ENCODE results near the gene GHRL. TPM values are rescaled to one million over a fixed set of nuclear protein-coding genes. Genes with fewer than 3 reads are reported as not detected.

The GHRL gene
- total RNA-seq, 1 experiment from 2014 or later = not detected

DNA sequence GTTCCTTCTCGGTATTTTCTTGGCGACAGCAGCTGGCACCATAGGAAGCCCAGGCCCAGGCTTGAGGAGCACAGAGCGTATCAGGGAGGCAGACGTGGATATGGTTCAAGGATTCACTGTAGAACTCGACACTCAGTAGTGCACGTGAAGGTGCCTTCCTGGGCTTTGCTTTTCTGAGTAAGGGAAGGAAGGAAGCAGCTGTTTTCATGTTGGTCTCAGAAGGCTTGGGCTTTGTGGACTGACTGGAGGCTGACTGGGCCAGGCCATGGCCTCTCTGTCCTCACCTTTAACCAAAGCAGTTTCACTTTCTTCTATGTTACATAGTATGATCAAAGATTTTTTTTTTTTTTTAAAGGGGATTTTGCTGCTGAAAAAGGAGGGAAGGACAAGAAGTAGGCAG lies 6.9 kb upstream of the GHRL start:
- DNase-seq (ENCODE audit: low read depth, low spot score) (no peak), ATAC-seq (no peak)
- H4K20me1 ChIP-seq (ENCODE audit: insufficient read depth) = no peaks in the 10 kb centered on the region
- no TSS peak for BruUV-seq (replicated peaks)
- POLR2A ChIA-PET = no interaction called here
- H3K9me3 ChIP-seq (ENCODE audit: control insufficient read depth in 1 of 2, insufficient read depth in 1 of 2, low read depth in 1 of 2, low read length in 2 of 2) = no peaks in the 10 kb centered on the region
- no peak overlapping the region for H3K27ac ChIP-seq (ENCODE audit: low read depth, low read length)
- TF ChIP-seq CTCF (IDR thresholded peaks at IDR 0.05 in 2 of 3, conservative IDR thresholded peaks at IDR 0.05 in 1 of 3; ENCODE audit: borderline replicate concordance in 1 of 3, insufficient read depth in 1 of 3, low read depth in 2 of 3, low read length in 2 of 3) = no peak
- TF ChIP-seq EGR1 (IDR thresholded peaks at IDR 0.05; ENCODE audit: low read depth) = no peak
- no peak; the same call in 1 of the 2 replicates for TF ChIP-seq POLR2AphosphoS5 (IDR thresholded peaks at IDR 0.05; ENCODE audit: low read depth, low read length)
- TF ChIP-seq ZBTB33 (IDR thresholded peaks at IDR 0.05; ENCODE audit: extremely low read depth, insufficient replicate concordance, low read length) = no peak
- no peak for TF ChIP-seq REST (IDR thresholded peaks at IDR 0.05; ENCODE audit: low read depth)
- no peak for TF ChIP-seq ZFX (IDR thresholded peaks at IDR 0.05)
- no peak for TF ChIP-seq EZH2 (IDR thresholded peaks at IDR 0.05)
- no peak for TF ChIP-seq RAD21 (IDR thresholded peaks at IDR 0.05; ENCODE audit: low read depth)
- no peak for TF ChIP-seq ZNF274 (IDR thresholded peaks at IDR 0.05; ENCODE audit: low read depth, low read length)
- no peak for TF ChIP-seq SP1 (IDR thresholded peaks at IDR 0.05; ENCODE audit: low read depth)
- TF ChIP-seq TCF7L2 (IDR thresholded peaks at IDR 0.05; ENCODE audit: borderline replicate concordance, extremely low read depth, insufficient read depth, insufficient read length) = no peak
- no peak for TF ChIP-seq EZH2phosphoT487 (IDR thresholded peaks at IDR 0.05; ENCODE audit: borderline replicate concordance)
- TF ChIP-seq POLR2A (IDR thresholded peaks at IDR 0.05; ENCODE audit: borderline replicate concordance, extremely low read depth, insufficient read depth, insufficient read length) = no peak
- no peak for TF ChIP-seq ATF3 (IDR thresholded peaks at IDR 0.05)
- TF ChIP-seq CBX3 (IDR thresholded peaks at IDR 0.05; ENCODE audit: low read depth) = no peak
- no peak for TF ChIP-seq YY1 (IDR thresholded peaks at IDR 0.05; ENCODE audit: extremely low read depth, insufficient replicate concordance, low read depth, low read length)
- TF ChIP-seq SRF (IDR thresholded peaks at IDR 0.05; ENCODE audit: low read depth) = no peak
- no peak for TF ChIP-seq SIN3A (IDR thresholded peaks at IDR 0.05; ENCODE audit: low read depth)
- no peak for TF ChIP-seq JUND (IDR thresholded peaks at IDR 0.05)
- H2AFZ ChIP-seq (ENCODE audit: low read depth, low read length, poor library complexity, severe bottlenecking) = no peak overlapping the region
- H3K9me2 ChIP-seq (ENCODE audit: insufficient read depth) = no peaks in the 10 kb centered on the region
- H3K79me2 ChIP-seq (ENCODE audit: insufficient read depth, low read length) = no peaks in the 10 kb centered on the region
- no peaks in the 10 kb centered on the region for H3K27me3 ChIP-seq (ENCODE audit: insufficient read depth, low read length)
- H3K9ac ChIP-seq (ENCODE audit: low read length) = no peak overlapping the region
- H3K4me3 ChIP-seq (replicated peaks in 1 of 2; ENCODE audit: low read depth in 1 of 2, low read length in 2 of 2) = no peak overlapping the region
- CTCF ChIA-PET = no interaction called here
- H3K4me1 ChIP-seq (ENCODE audit: control insufficient read depth in 1 of 2, insufficient read depth in 2 of 2, low read length in 2 of 2) = no peaks in the 10 kb centered on the region
- RAD21 ChIA-PET (ENCODE audit: low non-redundant PET in 1 of 2, low total read pairs in 2 of 2, uncharacterized antibody in 2 of 2, unreplicated experiment in 2 of 2) = no interaction called here
- intact Hi-C loops (cut with micrococcal nuclease) = no loop called here
- H3K36me3 ChIP-seq (ENCODE audit: control insufficient read depth in 1 of 2, insufficient read depth in 2 of 2, low read length in 2 of 2) = peaks cover 31 to 40% of the 10 kb centered on the region in 2 experiments
- H3K4me2 ChIP-seq (ENCODE audit: low read length) = no peak overlapping the region

Data from HCT116 (cell line).